SK-N-SH (cell line): Measurements from ENCODE around the gene ADAMTSL1. TPM values are rescaled to one million over a fixed set of nuclear protein-coding genes. Genes with fewer than 3 reads are reported as not detected.

Experiments
- CTCF ChIA-PET: fragments of 300-600, 350-600 bp; formaldehyde crosslinking; extraction: SDS; loops from one replicate; lab custom pipeline; 2021; lab: Yijun Ruan, JAX
- POLR2A ChIA-PET: fragments of 350-600 bp; sonication (Branson Sonifier 250); formaldehyde crosslinking; extraction: SDS; loops from one replicate; lab custom pipeline; 2020; ENCODE audit warnings: antibody characterized with exemption, inconsistent platforms; lab: Yijun Ruan, JAX
- DNase-seq: peaks from one replicate; pipeline ENCODE4 v3.0.0; 2012
- H2AFZ ChIP-seq: fragments of 200-600 bp; sonication (generic); 2 replicates; pipeline ENCODE4 v1.8.1; 2016; ENCODE audit warnings: antibody characterized with exemption, mild to moderate bottlenecking, low read depth
- H3F3A ChIP-seq: fragments of 200-600 bp; sonication (generic); replicated peaks from 2 replicates; pipeline ENCODE3; 2016; ENCODE audit warnings: antibody characterized with exemption, mild to moderate bottlenecking; ENCODE audit not compliant: insufficient read depth
- H3K27ac ChIP-seq, 2 experiments: fragments of 200-500 bp in 1 of 2; fragments of 200-600 bp in 1 of 2; sonication (Bioruptor generic) in 1 of 2; sonication (generic), shearing (Covaris generic) in 1 of 2; 2 replicates each; pipeline versions ENCODE4 v1.5.1 to v1.6.1; 2014 to 2016; ENCODE audit warnings: low read depth in 2 of 2, inconsistent platforms in 1 of 2, low read length in 1 of 2, mild to moderate bottlenecking in 1 of 2, mixed read lengths in 1 of 2
- H3K27me3 ChIP-seq: fragments of 200-600 bp; sonication (generic), shearing (Covaris generic); 2 replicates; pipeline ENCODE4 v1.6.1; 2016; ENCODE audit warnings: mixed run types; ENCODE audit not compliant: insufficient read depth
- H3K36me3 ChIP-seq, 2 experiments: fragments of 200-500 bp in 1 of 2; fragments of 200-600 bp in 1 of 2; sonication (Bioruptor generic) in 1 of 2; sonication (generic) in 1 of 2; replicated peaks in 1 of 2; 2 replicates each; pipeline versions ENCODE3 to v1.5.1; 2014 to 2016; ENCODE audit warnings: low read length in 1 of 2, mild to moderate bottlenecking in 1 of 2; ENCODE audit not compliant: insufficient read depth in 2 of 2, control insufficient read depth in 1 of 2
- H3K4me1 ChIP-seq, 2 experiments: fragments of 200-500 bp in 1 of 2; fragments of 200-600 bp in 1 of 2; sonication (Bioruptor generic) in 1 of 2; sonication (generic), shearing (Covaris generic) in 1 of 2; 2 replicates each; pipeline versions ENCODE4 v1.5.1 to v1.6.1; 2014 to 2016; ENCODE audit warnings: low read depth in 1 of 2, low read length in 1 of 2, mixed run types in 1 of 2; ENCODE audit not compliant: insufficient read depth in 2 of 2, control insufficient read depth in 1 of 2
- H3K4me2 ChIP-seq: fragments of 200-600 bp; sonication (generic), shearing (Covaris generic); 2 replicates; pipeline ENCODE4 v1.6.1; 2017; ENCODE audit warnings: mixed run types
- H3K4me3 ChIP-seq, 2 experiments: fragments of 200-500 bp in 1 of 2; fragments of 200-600 bp in 1 of 2; sonication (Bioruptor generic) in 1 of 2; sonication (generic), shearing (Covaris generic) in 1 of 2; 2 replicates each; pipeline versions ENCODE4 v1.5.1 to v1.8.1; 2014 to 2016; ENCODE audit warnings: low read depth in 2 of 2, inconsistent platforms in 1 of 2, low read length in 1 of 2, mild to moderate bottlenecking in 1 of 2, mixed read lengths in 1 of 2, moderate library complexity in 1 of 2
- H3K79me2 ChIP-seq: fragments of 200-600 bp; sonication (generic); 2 replicates; pipeline ENCODE4 v1.8.1; 2017; ENCODE audit warnings: mild to moderate bottlenecking; ENCODE audit not compliant: insufficient read depth
- H3K9ac ChIP-seq: fragments of 200-600 bp; sonication (generic); 2 replicates; pipeline ENCODE4 v1.6.1; 2017; ENCODE audit warnings: mixed run types
- H3K9me2 ChIP-seq: fragments of 200-600 bp; sonication (generic); 2 replicates; pipeline ENCODE4 v1.6.1; 2017; ENCODE audit warnings: mixed run types
- H3K9me3 ChIP-seq: fragments of 200-600 bp; sonication (generic); 2 replicates; pipeline ENCODE4 v1.6.1; 2017; ENCODE audit warnings: mixed run types, mild to moderate bottlenecking, moderate library complexity
- H4K20me1 ChIP-seq: fragments of 200-600 bp; sonication (generic); 2 replicates; pipeline ENCODE4 v1.6.1; 2017; ENCODE audit warnings: mild to moderate bottlenecking, mixed run types; ENCODE audit not compliant: insufficient read depth
- CTCF ChIP-seq: fragments of 200-600 bp; sonication (generic); IDR thresholded peaks from 2 replicates; pipeline ENCODE4 v1.6.1; 2017; ENCODE audit warnings: antibody characterized with exemption, mild to moderate bottlenecking, moderate library complexity
- EP300 ChIP-seq, 2 experiments: IDR thresholded peaks; 2 replicates each; pipeline versions ENCODE4 v1.4.0 to v1.6.1; 2012; ENCODE audit warnings: borderline replicate concordance in 1 of 2, low read depth in 1 of 2, low read length in 1 of 2
- EZH2phosphoT487 ChIP-seq: fragments of 200-600 bp; sonication (generic); IDR thresholded peaks from 2 replicates; pipeline ENCODE4 v1.6.1; 2017; ENCODE audit warnings: low read depth, mixed run types, mild to moderate bottlenecking, antibody characterized with exemption, moderate library complexity, borderline replicate concordance
- FOXJ3 ChIP-seq: sonication (generic); formaldehyde crosslinking; IDR thresholded peaks from 2 replicates; pipeline ENCODE4 v1.5.1; 2020; ENCODE audit warnings: mild to moderate bottlenecking, missing genetic modification reagents
- FOXM1 ChIP-seq: IDR thresholded peaks from 2 replicates; pipeline ENCODE4 v1.4.0; 2012; ENCODE audit warnings: low read depth, mild to moderate bottlenecking
- GABPA ChIP-seq: IDR thresholded peaks from 2 replicates; pipeline ENCODE4 v1.4.0; 2012; ENCODE audit warnings: low read depth, mild to moderate bottlenecking
- GATA2 ChIP-seq: sonication (generic); formaldehyde crosslinking; IDR thresholded peaks from 2 replicates; pipeline ENCODE4 v1.5.0; 2020; ENCODE audit warnings: mild to moderate bottlenecking, missing genetic modification reagents
- MXI1 ChIP-seq: IDR thresholded peaks from 2 replicates; pipeline ENCODE4 v1.6.1; 2012; ENCODE audit warnings: mild to moderate bottlenecking, low read depth, low read length, improper control_type of control experiment
- NFIC ChIP-seq: IDR thresholded peaks from 2 replicates; pipeline ENCODE4 v1.4.0; 2012; ENCODE audit warnings: borderline replicate concordance
- NRF1 ChIP-seq: IDR thresholded peaks from 2 replicates; pipeline ENCODE4 v1.6.1; 2012; ENCODE audit warnings: low read depth, mild to moderate bottlenecking, low read length
- PBX3 ChIP-seq: IDR thresholded peaks from 2 replicates; pipeline ENCODE4; 2012
- POLR2AphosphoS5 ChIP-seq: IDR thresholded peaks from 2 replicates; pipeline ENCODE4 v1.6.1; 2012; ENCODE audit warnings: low read depth, low read length
- RCOR1 ChIP-seq: fragments of 150-350 bp; IDR thresholded peaks from 2 replicates; pipeline ENCODE4 v1.6.1; 2017; ENCODE audit warnings: antibody characterized with exemption, low read length
- RFX5 ChIP-seq: IDR thresholded peaks from 2 replicates; pipeline ENCODE4 v1.6.1; 2012; ENCODE audit warnings: mild to moderate bottlenecking, improper control_type of control experiment, low read length
- RXRA ChIP-seq: IDR thresholded peaks from 2 replicates; pipeline ENCODE4 v1.4.0; 2012; ENCODE audit warnings: low read depth, mild to moderate bottlenecking, borderline replicate concordance
- SMC3 ChIP-seq: IDR thresholded peaks from 2 replicates; pipeline ENCODE4 v1.6.1; 2012; ENCODE audit warnings: low read depth, low read length, improper control_type of control experiment
- TAF1 ChIP-seq: IDR thresholded peaks from 2 replicates; pipeline ENCODE4 v1.6.1; 2012; ENCODE audit warnings: low read depth, mild to moderate bottlenecking, low read length, moderate library complexity, borderline replicate concordance
- TCF12 ChIP-seq: IDR thresholded peaks from 2 replicates; pipeline ENCODE4 v1.4.0; 2012
- TEAD4 ChIP-seq: IDR thresholded peaks from 2 replicates; pipeline ENCODE4 v1.4.0; 2012; ENCODE audit warnings: mild to moderate bottlenecking, borderline replicate concordance; ENCODE audit not compliant: insufficient read depth
- USF1 ChIP-seq: IDR thresholded peaks from 2 replicates; pipeline ENCODE4 v1.4.0; 2012; ENCODE audit warnings: low read depth, borderline replicate concordance
- YY1 ChIP-seq: IDR thresholded peaks from 2 replicates; pipeline ENCODE4 v1.4.0; 2012; ENCODE audit warnings: low read depth, mild to moderate bottlenecking
- ZBTB33 ChIP-seq: IDR thresholded peaks from 2 replicates; pipeline ENCODE4 v1.4.0; 2012; ENCODE audit warnings: low read depth, borderline replicate concordance
- WGBS: methylation state at CpG from one replicate; pipeline ENCODE4 v1.1.6; 2017; ENCODE audit warnings: low lambda C conversion rate; 5-methylcytosine and 5-hydroxymethylcytosine counted together
- polyA plus RNA-seq, 3 experiments: library from polyadenylated mRNA; depleted of rRNA; stranded (reverse); fragments of >200 nt; gene quantifications; 2 replicates each; pipeline ENCODE4 v1.2.3, GENCODE V29; 2012

ADAMTSL1 gene
- polyA plus RNA-seq, 1 of the 3 experiments (the other 2 are of a cell fraction), result 114 TPM

- Histone ChIP-seq H3K9me3 (no peaks in the 10 kb centered on the region), H4K20me1 (no peaks in the 10 kb centered on the region), H3K4me3 (no peak overlapping the region), H3K79me2 (no peaks in the 10 kb centered on the region), H3F3A (peaks cover 6% of the 10 kb centered on the region), H2AFZ (no peak overlapping the region), H3K27me3 (no peaks in the 10 kb centered on the region), H3K9me2 (no peaks in the 10 kb centered on the region), H3K9ac (no peak overlapping the region), H3K4me2 (no peak overlapping the region), H3K4me1 (peaks cover 13 to 34% of the 10 kb centered on the region in 2 experiments; a peak in 3 of 4 replicates), H3K36me3 (peaks cover 5 to 59% of the 10 kb centered on the region in 2 experiments), H3K27ac (no peak overlapping the region)
- no CpG with 5 or more reads among the region's 1 CpG for WGBS
- TF ChIP-seq RCOR1 (no peak), GATA2 (CRISPR knock-in tag) (no peak), YY1 (no peak), ZBTB33 (no peak), FOXM1 (no peak), NRF1 (no peak), PBX3 (no peak), GABPA (no peak), EZH2phosphoT487 (no peak), CTCF (no peak)
- DNase-seq, result no peak
- ChIA-PET CTCF (no interaction called here), POLR2A (no interaction called here)
Observed at GRCh38 chr9:18887546-18887945, 413.6 kb downstream of the ADAMTSL1 start.

- WGBS, result 67% methylated on average over 1 of the region's 1 CpG
- H3K27ac ChIP-seq, result no peak overlapping the region
- TF ChIP-seq EZH2phosphoT487, result no peak
- TF ChIP-seq TEAD4, result 0 out of 2 replicates have a peak, but pooled peaks have one; percentile 16
- no peak for TF ChIP-seq TAF1
- no peak for TF ChIP-seq RFX5
- no peak for TF ChIP-seq POLR2AphosphoS5
- TF ChIP-seq MXI1, result no peak
- TF ChIP-seq SMC3, result no peak
- TF ChIP-seq USF1, result no peak
- TF ChIP-seq TCF12, result peak; percentile 67
- TF ChIP-seq YY1, result no peak
- no peak for TF ChIP-seq RXRA
- TF ChIP-seq RCOR1, result no peak
- TF ChIP-seq EP300 (IDR thresholded peaks at IDR 0.05; ENCODE audit: borderline replicate concordance in 1 of 2, low read depth in 1 of 2, low read length in 1 of 2), result 0 out of 4 replicates have a peak, but pooled peaks of 1 of the 2 experiments have one; percentile 9
- TF ChIP-seq FOXJ3, result no peak
- TF ChIP-seq PBX3, result peak; percentile 58
- no peak for TF ChIP-seq NRF1
- TF ChIP-seq NFIC, result peak; percentile 13; the same call in 1 of the 2 replicates
Observed at GRCh38 chr9:18888290-18888689, 414.3 kb downstream of the ADAMTSL1 start.

More at GRCh38 chr9:18888290-18888689, 414.3 kb downstream of the ADAMTSL1 start:
- H3K4me3 ChIP-seq, result no peak overlapping the region
- H3F3A ChIP-seq, result peaks cover 6% of the 10 kb centered on the region
- no peak overlapping the region for H3K4me2 ChIP-seq
- no peaks in the 10 kb centered on the region for H3K79me2 ChIP-seq
- H3K9me2 ChIP-seq, result no peaks in the 10 kb centered on the region
- no peaks in the 10 kb centered on the region for H3K27me3 ChIP-seq
- ChIA-PET CTCF (no interaction called here), POLR2A (no interaction called here)
- no peak overlapping the region for H2AFZ ChIP-seq
- H3K4me1 ChIP-seq, result peaks cover 13 to 34% of the 10 kb centered on the region in 2 experiments; a peak in 3 of 4 replicates
- no peaks in the 10 kb centered on the region for H3K9me3 ChIP-seq
- H3K9ac ChIP-seq, result no peak overlapping the region
- H4K20me1 ChIP-seq, result no peaks in the 10 kb centered on the region
- peaks cover 12 to 59% of the 10 kb centered on the region in 2 experiments for H3K36me3 ChIP-seq
- DNase-seq, result no peak
